HL-60 (cell line): ENCODE data around the gene MMP7.

Source experiments
- DNase-seq, 2 experiments: peaks; one replicate each; pipeline ENCODE4 v3.0.0-alpha.2; 2010 to 2020; ENCODE audit warnings: low read depth in 1 of 2, low spot score in 1 of 2
- H3K27ac ChIP-seq: fragments of 250-450 bp; sonication (Bioruptor Pico); replicated peaks from 2 replicates; pipeline ENCODE4 v1.5.1; 2020; ENCODE audit warnings: mild to moderate bottlenecking, moderate library complexity
- H3K27me3 ChIP-seq: fragments of 250-450 bp; sonication (Bioruptor Pico); 2 replicates; pipeline ENCODE4 v1.5.1; 2021; ENCODE audit warnings: mild to moderate bottlenecking, moderate library complexity; ENCODE audit not compliant: insufficient read depth, poor library complexity, severe bottlenecking
- H3K4me3 ChIP-seq: replicated peaks from 2 replicates; pipeline ENCODE4 v1.5.1; 2011; ENCODE audit warnings: mild to moderate bottlenecking, control low read depth, low read length; ENCODE audit not compliant: insufficient read depth
- CTCF ChIP-seq: IDR thresholded peaks from one replicate; pipeline ENCODE4 v1.5.1; 2011; ENCODE audit warnings: low read length, control low read depth, inconsistent platforms; ENCODE audit not compliant: insufficient read depth
- GABPA ChIP-seq: IDR thresholded peaks from 2 replicates; pipeline ENCODE4 v1.6.1; 2012; ENCODE audit warnings: low read depth
- POLR2AphosphoS5 ChIP-seq: IDR thresholded peaks from 2 replicates; pipeline ENCODE4 v1.6.1; 2012; ENCODE audit warnings: low read depth
- REST ChIP-seq: IDR thresholded peaks from 2 replicates; pipeline ENCODE4 v1.6.1; 2012; ENCODE audit warnings: low read depth; ENCODE audit not compliant: insufficient replicate concordance
- SPI1 ChIP-seq: IDR thresholded peaks from 2 replicates; pipeline ENCODE4 v1.6.1; 2012; ENCODE audit warnings: low read depth, mild to moderate bottlenecking, borderline replicate concordance

The MMP7 gene

GRCh38 chr11:102471474-102471873 lies 59.1 kb downstream of the MMP7 start:
- no peak for TF ChIP-seq CTCF
- TF ChIP-seq POLR2AphosphoS5: no peak
- TF ChIP-seq REST: no peak
- TF ChIP-seq GABPA: no peak
- TF ChIP-seq SPI1: no peak
- no peak overlapping the region for H3K4me3 ChIP-seq
- no peak overlapping the region for H3K27ac ChIP-seq
- no peak for DNase-seq
- no peaks in the 10 kb centered on the region for H3K27me3 ChIP-seq
